Measurements from ENCODE around the gene TXNRD1.

The TXNRD1 gene

GRCh38 chr12:104297477-104298113 lies 82.0 kb downstream of the TXNRD1 start:
- no peak for TF ChIP-seq CTCF (IDR thresholded peaks at IDR 0.05; ENCODE audit: insufficient read depth, low read depth, low read length, missing control alignments)
- no peak overlapping the region for H3K4me3 ChIP-seq (ENCODE audit: low read length)

GRCh38 chr12:104299842-104300481 lies 84.4 kb downstream of the TXNRD1 start:
- no peak overlapping the region for H3K4me3 ChIP-seq (ENCODE audit: low read length)
- no peak for DNase-seq (ENCODE audit: low read depth)
- no peak for TF ChIP-seq CTCF (IDR thresholded peaks at IDR 0.05; ENCODE audit: insufficient read depth, low read depth, low read length, missing control alignments)

More at GRCh38 chr12:104297477-104298113, 82.0 kb downstream of the TXNRD1 start:
- no peak for DNase-seq (ENCODE audit: low read depth)

GRCh38 chr12:104303538-104304151 lies 88.1 kb downstream of the TXNRD1 start, which contains the start of gene EID3:
Gene EID3, plus strand, starts transcription at chr12:104303739. Its CDS starts 196 bp downstream, at chr12:104303935.
- peak; percentile 84 for DNase-seq (ENCODE audit: low read depth)
- TF ChIP-seq CTCF (IDR thresholded peaks at IDR 0.05; ENCODE audit: insufficient read depth, low read depth, low read length, missing control alignments), result no peak
- peak within 1 kb of the TSS; percentile 51 for H3K4me3 ChIP-seq (ENCODE audit: low read length)

GRCh38 chr12:104304261-104305009 lies 88.9 kb downstream of the TXNRD1 start:
- TF ChIP-seq CTCF (IDR thresholded peaks at IDR 0.05; ENCODE audit: insufficient read depth, low read depth, low read length, missing control alignments), result no peak
- no peak for DNase-seq (ENCODE audit: low read depth)
- peak overlapping the region; percentile 51 for H3K4me3 ChIP-seq (ENCODE audit: low read length)

- TF ChIP-seq CTCF (IDR thresholded peaks at IDR 0.05; ENCODE audit: insufficient read depth, low read depth, low read length, missing control alignments), result no peak
- no peak for DNase-seq (ENCODE audit: low read depth)
- H3K4me3 ChIP-seq (ENCODE audit: low read length), result no peak overlapping the region
Observed at GRCh38 chr12:104305349-104305748, 89.8 kb downstream of the TXNRD1 start.

- H3K4me3 ChIP-seq (ENCODE audit: low read length), result no peak overlapping the region
- no peak for DNase-seq (ENCODE audit: low read depth)
- TF ChIP-seq CTCF (IDR thresholded peaks at IDR 0.05; ENCODE audit: insufficient read depth, low read depth, low read length, missing control alignments), result no peak
Observed at GRCh38 chr12:104306376-104306775, 90.8 kb downstream of the TXNRD1 start.

All from epithelial cell of esophagus (primary cell).